GM18873 (cell line): ENCODE measurements around the gene VIL1.

Experiments used
- ATAC-seq: cut with Tn5 transposase; IDR thresholded peaks from one replicate; pipeline ENCODE4 v1.9.1; 2021; ENCODE audit warnings: mild to moderate bottlenecking, moderate library complexity, moderate number of reproducible peaks; ENCODE audit not compliant: unreplicated experiment, low FRiP score

Gene VIL1

GRCh38 chr2:218405086-218405745 is 13.7 kb upstream of the VIL1 start:
- ATAC-seq, result no peak

GRCh38 chr2:218405746-218406208 is 13.1 kb upstream of the VIL1 start:
- ATAC-seq, result no peak

- ATAC-seq, result peak; percentile 61
Observed at GRCh38 chr2:218406209-218406948, 12.5 kb upstream of the VIL1 start.

GRCh38 chr2:218406949-218407618 is 11.8 kb upstream of the VIL1 start:
- no peak for ATAC-seq

- ATAC-seq, result no peak
Observed at GRCh38 chr2:218407717-218408116, 11.2 kb upstream of the VIL1 start.

GRCh38 chr2:218418321-218418716 is 604 bp upstream of the VIL1 start:
- ATAC-seq, result no peak

- ATAC-seq, result no peak
Observed at GRCh38 chr2:218419630-218420216, 800 bp downstream of the VIL1 start.

- no peak for ATAC-seq
Observed at GRCh38 chr2:218421027-218421426, 2.1 kb downstream of the VIL1 start.

GRCh38 chr2:218422403-218423086 is 3.6 kb downstream of the VIL1 start:
- no peak for ATAC-seq

- ATAC-seq, result no peak
Observed at GRCh38 chr2:218423584-218423983, 4.7 kb downstream of the VIL1 start.

GRCh38 chr2:218425531-218425930 is 6.6 kb downstream of the VIL1 start:
- ATAC-seq, result no peak

- no peak for ATAC-seq
Observed at GRCh38 chr2:218427741-218428140, 8.8 kb downstream of the VIL1 start.

GRCh38 chr2:218428846-218429558 is 10.1 kb downstream of the VIL1 start:
- ATAC-seq, result no peak

GRCh38 chr2:218429911-218430692 is 11.2 kb downstream of the VIL1 start:
- ATAC-seq, result no peak

GRCh38 chr2:218430721-218431120 is 11.8 kb downstream of the VIL1 start:
- ATAC-seq, result no peak

GRCh38 chr2:218431878-218432277 is 13.0 kb downstream of the VIL1 start:
- ATAC-seq, result no peak

- ATAC-seq, result no peak
Observed at GRCh38 chr2:218432676-218433365, 13.9 kb downstream of the VIL1 start.

GRCh38 chr2:218434456-218434855 is 15.5 kb downstream of the VIL1 start:
- no peak for ATAC-seq
